PC-9 (cell line): ENCODE data around the gene SLC35F4.

ENCODE experiments used
- CTCF ChIP-seq: fragments of 200-600 bp; sonication (generic); conservative IDR thresholded peaks from 2 replicates; pipeline ENCODE4 v1.6.1; 2017; ENCODE audit warnings: mixed run types, antibody characterized with exemption, mild to moderate bottlenecking, moderate library complexity
- EZH2 ChIP-seq: fragments of 200-600 bp; sonication (generic); IDR thresholded peaks from 2 replicates; pipeline ENCODE4 v1.8.0; 2017; ENCODE audit warnings: antibody characterized with exemption, low read depth

DNA sequence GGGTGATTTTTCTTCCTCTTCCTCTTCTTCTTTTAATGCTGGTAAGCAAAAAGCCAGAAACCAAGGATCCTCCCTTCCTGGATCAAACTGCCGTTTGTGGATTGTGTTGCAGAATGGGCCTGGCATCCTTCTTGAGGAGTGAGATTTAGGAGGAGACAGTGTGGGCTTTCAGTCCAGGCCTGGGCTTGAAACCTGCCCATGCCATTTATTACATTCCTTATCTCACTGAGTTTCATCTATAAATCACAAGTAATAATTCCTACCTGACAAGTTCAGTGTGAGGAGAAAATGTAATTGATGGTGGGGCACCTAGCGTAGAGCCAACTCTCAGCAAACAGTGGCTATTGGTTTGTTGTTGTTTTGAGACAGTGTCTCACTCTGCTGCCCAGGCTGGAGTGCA is 126.4 kb downstream of the SLC35F4 start:
- TF ChIP-seq CTCF (no peak), EZH2 (no peak)
